Epithelial cell of esophagus (primary cell): Measurements from ENCODE around the gene FRMD5.
"Not testable (repeated sequence)": the region's sequence is repeated elsewhere in the genome, so short reads cannot be mapped to it uniquely, and the experiment has no call there.

Experiments
- DNase-seq: peaks from one replicate; pipeline ENCODE4 v3.0.0; 2010; ENCODE audit warnings: low read depth
- H3K4me3 ChIP-seq: 2 replicates; pipeline ENCODE4 v1.5.1; 2011; ENCODE audit warnings: mild to moderate bottlenecking, low read length, control low read depth
- CTCF ChIP-seq: IDR thresholded peaks from 2 replicates; pipeline ENCODE4 v1.5.1; 2011; ENCODE audit warnings: low read depth, mild to moderate bottlenecking, low read length, control low read depth, inconsistent platforms; ENCODE audit not compliant: insufficient read depth; ENCODE audit errors: missing control alignments

FRMD5 gene

GRCh38 chr15:44038755-44039191, 156.3 kb downstream of the FRMD5 start:
- no peak for DNase-seq
- no peak for TF ChIP-seq CTCF
- H3K4me3 ChIP-seq, result no peak overlapping the region

- no peak for DNase-seq
- TF ChIP-seq CTCF, result no peak
- no peak overlapping the region for H3K4me3 ChIP-seq
Observed at GRCh38 chr15:44035781-44036699, 159.0 kb downstream of the FRMD5 start.

GRCh38 chr15:44034933-44035624, 160.0 kb downstream of the FRMD5 start:
- peak; percentile 72 for DNase-seq
- no peak overlapping the region for H3K4me3 ChIP-seq
- TF ChIP-seq CTCF, result no peak

DNA sequence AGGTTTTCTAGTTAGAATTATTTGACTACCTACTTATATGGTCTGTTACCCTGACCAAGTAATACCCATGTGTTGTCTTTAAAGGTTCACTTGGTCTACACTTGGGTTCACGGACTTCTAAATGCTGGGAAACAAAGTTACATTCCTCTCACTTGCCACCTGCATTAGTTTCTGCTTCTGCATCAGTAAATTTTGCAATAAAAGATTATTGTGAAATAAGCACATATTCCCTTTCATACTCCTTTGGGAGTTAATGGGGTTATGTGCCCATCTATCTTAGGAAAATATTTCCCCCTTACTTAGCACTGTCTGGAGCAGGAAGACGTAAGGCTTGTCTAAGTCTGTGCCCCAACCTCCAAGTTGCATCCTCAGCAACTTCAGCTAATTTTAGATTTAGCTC, 160.7 kb downstream of the FRMD5 start:
- no peak for DNase-seq
- no peak for TF ChIP-seq CTCF
- no peak overlapping the region for H3K4me3 ChIP-seq

GRCh38 chr15:44033894-44034293, 161.2 kb downstream of the FRMD5 start:
- H3K4me3 ChIP-seq, result no peak overlapping the region
- no peak for TF ChIP-seq CTCF
- DNase-seq, result peak; percentile 27

- DNase-seq, H3K4me3 ChIP-seq: not testable (repeated sequence)
Observed at GRCh38 chr15:44032820-44033219, 162.3 kb downstream of the FRMD5 start.

DNA sequence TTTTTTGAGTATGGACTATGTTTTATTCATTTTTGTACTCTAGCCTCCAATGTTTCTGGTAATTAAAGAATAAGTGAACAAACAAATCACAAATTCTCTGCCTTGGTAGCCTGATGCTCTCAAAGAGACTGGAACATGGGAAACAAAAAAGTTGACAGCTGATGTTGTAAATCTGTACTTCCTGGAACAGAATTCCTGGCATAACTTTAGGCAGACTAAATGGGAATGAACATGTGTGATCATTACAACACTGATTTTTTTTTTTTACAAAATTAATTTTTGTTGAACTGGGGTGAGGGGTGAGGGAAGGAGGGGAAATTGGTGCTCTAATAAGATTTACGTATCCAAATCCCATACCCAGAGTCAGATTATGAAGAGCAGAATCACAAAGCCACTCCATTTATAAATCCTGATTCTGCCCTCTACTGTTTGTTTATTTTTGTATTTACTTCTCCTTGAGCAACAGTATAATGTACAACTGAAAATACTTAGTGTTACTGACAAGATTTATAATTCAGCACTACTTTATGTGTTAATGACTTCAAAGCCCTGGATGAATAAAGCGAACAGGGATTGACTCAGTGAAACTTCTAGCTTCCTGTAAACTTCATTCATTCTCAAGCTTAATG, 165.0 kb downstream of the FRMD5 start:
- peak; percentile 52 for DNase-seq
- no peak overlapping the region for H3K4me3 ChIP-seq
- no peak for TF ChIP-seq CTCF
